Measurements from ENCODE around the gene GALNT9.

- TF ChIP-seq POLR2A (IDR thresholded peaks at IDR 0.05) (no peak), CTCF (IDR thresholded peaks at IDR 0.05) (no peak)
These were observed 91.5 kb downstream of the GALNT9 start for GRCh38 chr12:132237772-132238487.
